ENCODE results near the gene SSUH2.

- TF ChIP-seq CTCF (conservative IDR thresholded peaks at IDR 0.05; ENCODE audit: low read length), result no peak
- no peak for TF ChIP-seq EZH2phosphoT487 (IDR thresholded peaks at IDR 0.05; ENCODE audit: borderline replicate concordance, low read depth, low read length)
Observed at GRCh38 chr3:8574670-8575322, 69.8 kb downstream of the SSUH2 start.

Data from OCI-LY7 (cell line).